ENCODE measurements around the gene CHCHD3.
"Not testable (repeated sequence)": the region's sequence is repeated elsewhere in the genome, so short reads cannot be mapped to it uniquely, and the experiment has no call there.

CHCHD3 gene

DNA sequence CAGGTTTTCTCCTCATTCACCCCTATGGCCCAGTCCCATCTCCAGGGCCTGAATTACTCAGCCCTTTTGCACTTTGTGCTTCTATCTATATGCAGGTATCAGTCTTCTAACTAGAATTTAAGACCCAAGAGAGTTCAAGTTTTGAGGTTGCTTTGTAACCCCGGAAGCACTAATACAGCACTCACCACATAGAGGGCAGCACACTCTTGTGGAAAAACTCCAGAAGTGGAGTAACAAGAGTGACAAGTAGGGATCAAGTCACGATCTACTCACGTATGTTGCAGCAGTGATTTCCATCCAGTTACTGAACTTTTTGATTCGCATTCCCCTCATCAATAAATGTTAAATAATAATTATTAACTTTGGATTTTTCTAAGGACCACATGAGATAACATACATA, 151.0 kb downstream of the CHCHD3 start:
- CTCF ChIA-PET: no interaction called here
- DNase-seq (ENCODE audit: extremely low spot score): no peak
- POLR2A ChIA-PET: no interaction called here
- TF ChIP-seq, protein P1, sequence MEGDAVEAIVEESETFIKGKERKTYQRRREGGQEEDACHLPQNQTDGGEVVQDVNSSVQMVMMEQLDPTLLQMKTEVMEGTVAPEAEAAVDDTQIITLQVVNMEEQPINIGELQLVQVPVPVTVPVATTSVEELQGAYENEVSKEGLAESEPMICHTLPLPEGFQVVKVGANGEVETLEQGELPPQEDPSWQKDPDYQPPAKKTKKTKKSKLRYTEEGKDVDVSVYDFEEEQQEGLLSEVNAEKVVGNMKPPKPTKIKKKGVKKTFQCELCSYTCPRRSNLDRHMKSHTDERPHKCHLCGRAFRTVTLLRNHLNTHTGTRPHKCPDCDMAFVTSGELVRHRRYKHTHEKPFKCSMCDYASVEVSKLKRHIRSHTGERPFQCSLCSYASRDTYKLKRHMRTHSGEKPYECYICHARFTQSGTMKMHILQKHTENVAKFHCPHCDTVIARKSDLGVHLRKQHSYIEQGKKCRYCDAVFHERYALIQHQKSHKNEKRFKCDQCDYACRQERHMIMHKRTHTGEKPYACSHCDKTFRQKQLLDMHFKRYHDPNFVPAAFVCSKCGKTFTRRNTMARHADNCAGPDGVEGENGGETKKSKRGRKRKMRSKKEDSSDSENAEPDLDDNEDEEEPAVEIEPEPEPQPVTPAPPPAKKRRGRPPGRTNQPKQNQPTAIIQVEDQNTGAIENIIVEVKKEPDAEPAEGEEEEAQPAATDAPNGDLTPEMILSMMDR (IDR thresholded peaks at IDR 0.05; ENCODE audit: control extremely low read depth, extremely low read depth, low read depth, missing control alignments): peak; percentile 24

DNA sequence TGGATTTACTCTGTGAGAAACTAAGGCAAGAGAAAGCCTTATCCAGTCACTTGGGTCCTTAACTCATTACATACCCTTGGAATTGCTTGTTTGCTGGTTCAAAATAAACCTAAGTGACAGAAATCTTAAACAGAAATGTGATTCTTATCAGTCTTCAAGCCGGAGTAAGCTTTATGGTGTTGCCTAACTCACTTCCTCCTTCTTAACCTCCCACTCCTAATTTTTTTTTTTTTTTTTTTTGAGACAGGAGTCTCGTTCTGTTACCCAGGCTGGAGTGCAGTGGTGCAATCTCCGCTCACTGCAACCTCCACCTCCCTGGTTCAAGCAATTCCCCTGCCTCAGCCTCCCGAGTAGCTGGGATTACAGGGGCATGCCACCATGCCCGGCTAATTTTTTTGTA, 151.9 kb downstream of the CHCHD3 start:
- DNase-seq (ENCODE audit: extremely low spot score); POLR2A ChIA-PET: not testable (repeated sequence)
- CTCF ChIA-PET: interaction anchor here (1.2 kb wide), 2 partner anchors 46 to 98 kb away, joined by 3 read pairs; no protein-coding TSS in a partner anchor

DNA sequence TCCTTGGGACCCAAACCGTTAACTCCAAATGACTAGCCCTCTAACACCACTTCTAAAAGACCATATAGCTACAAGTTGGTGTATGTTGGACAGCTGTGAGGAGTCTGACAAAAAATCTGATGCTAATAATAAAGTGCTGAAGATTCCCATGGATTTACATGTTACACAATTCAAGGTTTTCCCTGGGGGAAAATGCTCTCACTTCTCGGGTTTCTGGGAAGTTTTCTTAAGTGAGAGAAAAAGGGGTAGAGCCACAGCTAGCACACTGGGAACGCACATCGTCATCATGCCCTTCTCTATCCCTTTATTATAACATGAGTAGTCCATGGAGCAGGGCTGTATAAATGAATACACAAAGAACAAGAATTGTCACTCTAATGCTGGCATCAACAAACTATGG, 162.1 kb downstream of the CHCHD3 start:
- ChIA-PET POLR2A (no interaction called here), CTCF (no interaction called here)
- TF ChIP-seq, protein P1 (IDR thresholded peaks at IDR 0.05; ENCODE audit: control extremely low read depth, extremely low read depth, low read depth, missing control alignments): no peak
- DNase-seq (ENCODE audit: extremely low spot score): no peak

DNA sequence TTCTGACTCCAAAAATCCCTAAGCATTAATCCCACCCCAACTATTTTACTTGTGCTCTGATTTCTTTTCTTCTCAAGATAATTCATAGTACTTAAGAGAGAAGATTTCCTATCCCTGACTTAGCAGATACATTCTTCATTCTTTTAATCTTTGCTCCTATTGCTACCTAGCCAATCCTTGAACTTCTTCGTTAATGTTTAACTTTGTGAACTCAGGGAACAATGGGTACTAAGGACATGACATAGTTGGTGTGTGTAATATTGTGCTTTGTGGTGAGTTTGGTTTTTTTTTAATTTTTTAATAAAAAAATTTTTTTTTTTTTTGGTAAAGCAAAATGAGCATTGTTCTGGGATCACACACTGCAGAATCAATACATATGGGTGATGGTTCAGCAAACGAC, 166.2 kb downstream of the CHCHD3 start:
- ChIA-PET POLR2A (no interaction called here), CTCF (interaction anchor here (1.5 kb wide), 1 partner anchor 12 kb away, joined by 3 read pairs; no protein-coding TSS in a partner anchor)
- TF ChIP-seq, protein P1 (IDR thresholded peaks at IDR 0.05; ENCODE audit: control extremely low read depth, extremely low read depth, low read depth, missing control alignments): no peak
- no peak for DNase-seq (ENCODE audit: extremely low spot score)

DNA sequence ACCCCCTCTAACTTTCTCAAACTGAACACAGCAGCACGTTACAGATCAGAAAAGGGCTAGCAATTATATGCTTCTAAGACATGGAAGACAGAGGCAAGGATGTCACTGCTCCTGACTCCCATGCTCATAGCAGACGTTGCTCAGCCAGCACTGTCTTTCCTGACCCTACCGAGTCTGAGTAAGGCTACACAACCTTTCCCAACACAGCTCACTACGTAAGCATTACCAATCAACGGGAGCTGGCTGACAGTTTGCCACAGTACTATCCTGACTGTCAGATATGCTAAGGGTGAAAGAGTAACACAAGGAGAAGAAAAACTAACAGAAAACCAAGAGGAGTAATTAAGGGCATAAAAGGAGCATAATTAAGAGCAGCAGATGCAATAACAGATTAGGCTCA, 171.2 kb downstream of the CHCHD3 start:
- CTCF ChIA-PET: no interaction called here
- no peak for DNase-seq (ENCODE audit: extremely low spot score)
- TF ChIP-seq, protein P1 (IDR thresholded peaks at IDR 0.05; ENCODE audit: control extremely low read depth, extremely low read depth, low read depth, missing control alignments): no peak
- POLR2A ChIA-PET: no interaction called here

DNA sequence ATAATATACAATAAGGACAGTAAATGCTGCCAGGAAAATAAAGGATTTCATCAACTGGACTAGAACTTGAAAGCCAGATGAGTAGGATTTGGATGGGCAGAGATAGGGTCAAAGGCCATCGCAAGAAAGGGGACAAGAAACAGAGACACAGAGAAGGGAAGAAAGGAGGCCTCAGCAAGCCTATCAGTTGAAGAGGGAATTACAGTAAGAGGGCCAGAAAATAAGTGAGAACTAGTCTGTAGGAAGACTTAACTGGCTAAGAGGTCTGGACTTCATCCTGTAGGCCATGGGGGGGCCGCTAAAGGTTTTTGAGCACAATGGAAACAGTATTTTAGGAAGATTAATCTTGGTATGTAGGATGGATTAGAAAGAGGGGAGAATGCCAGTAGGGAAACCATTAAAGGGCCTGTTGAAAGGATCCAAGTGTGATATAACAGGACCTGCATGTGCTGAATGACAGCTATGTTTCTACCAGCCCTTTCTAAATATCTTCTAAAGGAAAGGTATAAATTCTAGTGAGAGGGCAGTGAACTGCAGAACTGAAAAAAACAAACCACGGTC, 174.4 kb downstream of the CHCHD3 start:
- POLR2A ChIA-PET: no interaction called here
- TF ChIP-seq, protein P1 (IDR thresholded peaks at IDR 0.05; ENCODE audit: control extremely low read depth, extremely low read depth, low read depth, missing control alignments): no peak
- CTCF ChIA-PET: interaction anchor here (2.7 kb wide), 1 partner anchor 12 kb away, joined by 14 read pairs; no protein-coding TSS in a partner anchor
- no peak for DNase-seq (ENCODE audit: extremely low spot score)

DNA sequence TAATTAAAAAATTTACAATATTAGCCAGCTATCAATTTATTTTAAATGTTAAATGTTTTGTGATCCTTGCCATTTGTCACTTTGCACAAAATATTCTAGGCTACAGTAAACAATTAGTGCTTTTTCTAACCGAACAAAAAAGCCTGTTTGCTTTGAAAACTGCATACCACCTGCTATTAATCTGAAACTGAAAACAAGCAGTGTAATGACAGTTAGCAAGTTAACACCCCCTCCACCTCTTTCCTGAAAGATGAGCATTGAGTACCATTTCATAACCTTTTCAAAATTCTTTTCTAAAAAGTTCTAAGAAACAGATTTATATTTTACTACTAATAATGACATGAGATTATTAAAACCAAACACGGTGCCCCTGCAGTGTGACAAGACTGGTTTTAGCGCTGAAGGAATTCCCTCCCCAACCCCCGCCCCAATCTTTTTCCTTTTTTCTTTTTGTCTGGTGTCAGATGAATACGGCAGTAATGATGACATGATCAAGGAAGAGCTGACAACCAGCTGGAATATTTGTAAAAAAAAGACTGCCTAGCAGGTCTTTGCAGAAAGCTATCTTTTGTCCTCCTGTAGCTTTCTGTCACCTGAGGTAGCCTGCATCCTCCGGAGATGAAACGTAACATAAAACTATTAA, 175.6 kb downstream of the CHCHD3 start:
- CTCF ChIA-PET: interaction anchor here (0.9 to 2.7 kb wide), 3 partner anchors 11 to 37 kb away, joined by 3 to 14 read pairs (median 4); no protein-coding TSS in a partner anchor
- POLR2A ChIA-PET: no interaction called here
- TF ChIP-seq, protein P1 (IDR thresholded peaks at IDR 0.05; ENCODE audit: control extremely low read depth, extremely low read depth, low read depth, missing control alignments): no peak

DNA sequence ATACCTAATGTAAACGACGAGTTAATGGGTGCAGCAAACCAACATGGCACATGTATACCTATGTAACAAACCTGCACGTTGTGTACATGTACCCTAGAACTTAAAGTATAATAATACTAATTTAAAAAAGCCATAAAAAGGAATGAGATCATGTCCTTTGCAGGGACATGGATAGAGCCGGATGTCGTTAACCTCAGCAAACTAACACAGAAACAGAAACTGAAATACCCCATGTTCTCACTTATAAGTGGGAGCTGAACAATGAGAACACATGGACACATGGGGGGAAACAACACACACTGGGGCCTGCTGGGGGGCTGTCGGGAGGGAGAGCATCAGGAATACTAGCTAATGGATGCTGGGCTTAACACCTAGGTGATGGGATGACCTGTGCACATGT, 176.8 kb downstream of the CHCHD3 start:
- POLR2A ChIA-PET; DNase-seq (ENCODE audit: extremely low spot score): not testable (repeated sequence)
- CTCF ChIA-PET: interaction anchor here (1.4 kb wide), 1 partner anchor 36 kb away, joined by 4 read pairs; no protein-coding TSS in a partner anchor

More for the DNA sequence above, 175.6 kb downstream of the CHCHD3 start:
- DNase-seq (ENCODE audit: extremely low spot score): peak; percentile 20
